Bladder microvascular endothelial cell (primary cell): ENCODE data around the gene ZNF723. TPM values are rescaled to one million over a fixed set of nuclear protein-coding genes. Genes with fewer than 3 reads are reported as not detected.

Experiments used
- total RNA-seq: library from RNA; depleted of rRNA; stranded (reverse); fragments of >200 nt; gene quantifications from 2 replicates; pipeline ENCODE4 v1.2.3, GENCODE V29; 2014

Gene ZNF723
- not detected in 2 replicates for total RNA-seq

DNA sequence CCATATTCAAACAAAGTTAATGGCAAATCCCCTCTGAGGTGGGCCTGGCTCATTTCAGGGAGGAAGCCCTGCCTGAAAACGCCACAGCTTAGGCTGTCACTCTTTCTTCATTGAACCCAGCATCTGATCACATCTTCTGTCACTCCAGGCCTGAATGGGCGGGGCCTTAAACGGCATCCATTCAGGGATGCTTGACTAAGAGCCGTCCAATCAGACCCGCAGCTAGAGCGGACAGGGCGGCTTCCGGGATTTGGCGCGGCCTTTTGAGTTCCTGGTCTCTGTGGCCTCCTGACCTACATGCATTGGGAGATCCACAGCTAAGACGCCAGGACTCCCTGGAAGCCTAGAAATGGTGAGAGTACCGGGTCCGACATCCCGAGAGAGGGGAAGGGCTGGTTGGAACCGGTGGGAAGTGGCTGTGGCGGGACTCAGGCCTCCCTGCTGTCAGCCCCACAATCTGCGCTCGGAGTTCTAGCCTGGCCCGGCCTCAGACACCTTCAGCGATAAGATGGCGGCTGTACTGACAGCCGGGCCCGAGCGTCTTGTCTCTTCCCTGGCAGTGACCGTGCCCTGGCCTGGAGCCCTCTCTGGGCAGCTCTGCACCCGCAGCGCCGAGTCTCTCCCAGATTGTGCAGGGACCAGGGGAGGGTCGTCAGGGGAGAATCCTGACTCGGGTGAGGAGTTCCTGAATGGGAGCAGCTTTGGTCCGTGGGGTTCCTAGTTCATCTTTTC is at the start of gene ZNF723:
ZNF723 (plus strand) TSS at position 261 of the 732 bp plus-strand sequence; CDS start at position 350, 89 bp downstream.

DNA sequence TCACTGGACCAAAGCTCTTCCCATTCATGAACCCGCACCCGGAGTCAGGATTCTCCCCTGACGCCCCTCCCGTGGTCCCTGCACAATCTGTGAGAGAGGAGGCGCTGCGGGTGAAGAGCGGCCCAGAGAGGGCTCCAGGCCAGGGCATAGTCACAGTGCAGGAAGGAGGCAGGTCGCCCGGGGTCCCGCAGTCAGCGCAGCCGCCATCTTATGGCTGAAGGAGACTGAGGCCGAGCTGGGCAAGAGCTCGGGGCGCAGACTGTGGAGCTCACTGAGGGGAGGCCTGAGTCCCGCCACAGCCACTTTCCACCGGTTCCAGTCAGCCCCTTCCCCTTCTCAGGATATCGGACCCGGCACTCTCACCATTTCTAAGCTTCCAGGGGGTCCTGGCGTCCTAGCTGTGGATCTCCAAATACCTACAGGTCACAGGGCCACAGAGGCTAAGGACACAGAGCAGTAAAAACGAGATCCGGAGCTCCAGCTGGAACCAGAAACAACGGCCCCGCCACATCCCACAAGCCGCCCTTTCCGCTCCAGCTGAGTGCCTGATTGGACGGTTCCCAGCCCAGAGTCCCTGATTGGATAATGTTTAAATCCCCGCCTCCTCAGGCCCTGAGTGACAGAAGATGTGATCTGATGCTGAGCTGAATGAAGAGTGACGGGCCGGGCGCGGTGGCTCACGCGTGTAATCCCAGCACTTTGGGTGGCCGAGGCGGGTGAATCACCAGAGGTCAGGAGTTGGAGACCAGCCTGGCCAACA is 48.3 kb upstream of the ZNF723 start, which contains the start of gene ZNF99:
ZNF99 (minus strand) TSS at position 501 of the 760 bp plus-strand sequence; CDS start at position 366, 135 bp downstream.

Other genes with a start within 250 kb of the ZNF723 start
- gene ZNF492, start 198.0 kb upstream of the ZNF723 start, total RNA-seq, result 0.57 and 0.65 TPM in 2 replicates
- gene ZNF99, start 48.1 kb upstream of the ZNF723 start, total RNA-seq, result not detected in 2 replicates
- gene ZNF728, start 170.9 kb downstream of the ZNF723 start, total RNA-seq, result not detected in 2 replicates